K562 (cell line): ENCODE results near the gene TLE3. TPM values are rescaled to one million over a fixed set of nuclear protein-coding genes. Genes with fewer than 3 reads are reported as not detected.

Experiments used
- ATAC-seq: fragments of 200-7000 bp; cut with Tn5 transposase; 3 replicates; pipeline ENCODE4 v1.9.1; 2020; ENCODE audit warnings: moderate library complexity
- BruUV-seq: library from RNA; stranded (reverse); fragments of 400-500 nt; replicated peaks from 2 replicates; lab custom pipeline; 2021; lab: Mats Ljungman, UMichigan
- CTCF ChIA-PET: fragments of 300-600 bp; formaldehyde crosslinking; extraction: SDS; loops from one replicate; lab custom pipeline; 2021; ENCODE audit warnings: low intra/inter-chr PET ratio; lab: Yijun Ruan, JAX
- POLR2A ChIA-PET: fragments of 300-600, 350-650 bp; sonication (Branson Sonifier 250); formaldehyde crosslinking; extraction: SDS; loops from one replicate; lab custom pipeline; 2021; ENCODE audit warnings: antibody characterized with exemption, inconsistent platforms; lab: Yijun Ruan, JAX
- DNase-seq, 4 experiments: peaks; one replicate each; pipeline versions ENCODE4 v3.0.0 to v3.0.0-alpha.2; 2011 to 2018; ENCODE audit warnings: low spot score in 3 of 4, mixed read lengths in 3 of 4; ENCODE audit errors: extremely low read depth in 1 of 4
- FAIRE-seq: peaks from 2 replicates; lab custom pipeline; 2011; peaks lifted over from hg19 to GRCh38; lab: Jason Lieb, UNC
- H2AFZ ChIP-seq: 2 replicates; pipeline ENCODE4 v1.6.0; 2011; ENCODE audit warnings: low read depth, low read length, control low read depth, inconsistent platforms
- H3K27ac ChIP-seq: fragments of 200-600 bp; 3 replicates; pipeline ENCODE4 v1.8.0; 2011; ENCODE audit warnings: low read depth, mild to moderate bottlenecking, control low read depth, inconsistent platforms, low read length, moderate library complexity, mixed read lengths; ENCODE audit errors: extremely low read depth
- H3K27me3 ChIP-seq, 2 experiments: fragments of 300-600 bp in 1 of 2; 2 replicates in 1 of 2; 3 replicates in 1 of 2; pipeline versions ENCODE4 v1.6.0 to v1.8.0; 2011; ENCODE audit warnings: inconsistent platforms in 2 of 2, low read length in 2 of 2, mild to moderate bottlenecking in 1 of 2, mixed read lengths in 1 of 2, moderate library complexity in 1 of 2; ENCODE audit not compliant: control insufficient read depth in 2 of 2, insufficient read depth in 2 of 2
- H3K36me3 ChIP-seq: fragments of 300-600 bp; 3 replicates; pipeline ENCODE4 v1.8.0; 2011; ENCODE audit warnings: mild to moderate bottlenecking, low read length, inconsistent platforms; ENCODE audit not compliant: control insufficient read depth, insufficient read depth
- H3K4me1 ChIP-seq, 2 experiments: fragments of 200-600 bp in 1 of 2; replicated peaks in 1 of 2; 2 replicates in 1 of 2; 3 replicates in 1 of 2; pipeline versions ENCODE4 v1.5.1 to v1.8.0; 2011; ENCODE audit warnings: inconsistent platforms in 2 of 2, low read length in 2 of 2, mild to moderate bottlenecking in 1 of 2, mixed read lengths in 1 of 2, moderate library complexity in 1 of 2; ENCODE audit not compliant: control insufficient read depth in 2 of 2, insufficient read depth in 2 of 2
- H3K4me2 ChIP-seq: 2 replicates; pipeline ENCODE4 v1.6.1; 2011; ENCODE audit warnings: low read length, control low read depth, inconsistent platforms, mixed read lengths; ENCODE audit not compliant: insufficient read depth
- H3K4me3 ChIP-seq: fragments of 200-600 bp; sonication (generic), shearing (Covaris generic); 2 replicates; pipeline ENCODE4 v1.5.1; 2016; ENCODE audit warnings: control low read depth, inconsistent platforms
- H3K79me2 ChIP-seq: fragments of 200-600 bp; 3 replicates; pipeline ENCODE4 v1.8.0; 2011; ENCODE audit warnings: low read length, inconsistent platforms; ENCODE audit not compliant: control insufficient read depth, insufficient read depth
- H3K9ac ChIP-seq, 2 experiments: 2 replicates each; pipeline versions ENCODE4 v1.6.0 to v1.6.1; 2011; ENCODE audit warnings: low read depth in 2 of 2, low read length in 2 of 2, control low read depth in 1 of 2, inconsistent platforms in 1 of 2, mild to moderate bottlenecking in 1 of 2, mixed read lengths in 1 of 2; ENCODE audit not compliant: insufficient read depth in 1 of 2
- H3K9me1 ChIP-seq: one replicate; pipeline ENCODE4 v1.6.0; 2011; ENCODE audit warnings: inconsistent platforms, mild to moderate bottlenecking, low read length, moderate library complexity; ENCODE audit not compliant: control insufficient read depth, insufficient read depth
- H3K9me3 ChIP-seq: replicated peaks from 2 replicates; pipeline ENCODE4 v1.5.1; 2011; ENCODE audit warnings: low read depth, low read length, inconsistent platforms; ENCODE audit not compliant: control insufficient read depth, insufficient read depth
- H4K20me1 ChIP-seq: replicated peaks from 2 replicates; pipeline ENCODE4 v1.6.1; 2011; ENCODE audit warnings: low read length, inconsistent platforms, mixed read lengths; ENCODE audit not compliant: control insufficient read depth, insufficient read depth
- BRD9 ChIP-seq: fragments of 450-650 bp; IDR thresholded peaks from 2 replicates; pipeline ENCODE4 v1.6.1; 2018; ENCODE audit warnings: low read depth; ENCODE audit not compliant: partially characterized antibody
- CBX3 ChIP-seq, 2 experiments: IDR thresholded peaks; 1 replicate in 1 of 2; 2 replicates in 1 of 2; pipeline ENCODE4 v1.6.1; 2012; ENCODE audit warnings: inconsistent platforms in 2 of 2, low read length in 2 of 2, borderline replicate concordance in 1 of 2, control low read depth in 1 of 2
- HDAC6 ChIP-seq: IDR thresholded peaks from 2 replicates; pipeline ENCODE4 v1.6.1; 2012; ENCODE audit warnings: low read depth, mild to moderate bottlenecking, control low read depth, inconsistent platforms, low read length, moderate library complexity
- RBM17 ChIP-seq: fragments of 200-400 bp; formaldehyde crosslinking; IDR thresholded peaks from 2 replicates; pipeline ENCODE4 v1.6.1; 2017; ENCODE audit warnings: low read depth, mild to moderate bottlenecking, low read length, borderline replicate concordance
- SAFB2 ChIP-seq: fragments of 200-400 bp; formaldehyde crosslinking; IDR thresholded peaks from 2 replicates; pipeline ENCODE4 v1.6.1; 2018; ENCODE audit warnings: borderline replicate concordance, low read length, low read depth, moderate library complexity; ENCODE audit not compliant: severe bottlenecking
- ZNF830 ChIP-seq: fragments of 250-450 bp; sonication (Bioruptor Pico); IDR thresholded peaks from 2 replicates; pipeline ENCODE4 v1.5.0; 2021; ENCODE audit warnings: mild to moderate bottlenecking
- WGBS: fragments of 100-300 bp; shearing (Covaris generic); methylation state at CpG from one replicate; pipeline ENCODE4 v1.1.6; 2016; ENCODE audit warnings: low coverage, mixed read lengths; ENCODE audit not compliant: insufficient coverage; ENCODE audit errors: missing lambda C conversion rate; 5-methylcytosine and 5-hydroxymethylcytosine counted together
- in situ Hi-C: fragments of 300-500 bp; cut with MboI; formaldehyde crosslinking; loops from 4 replicates; pipeline ENCODE4 v1.15.0; 2018; ENCODE audit warnings: inconsistent platforms, mixed read lengths
- intact Hi-C: fragments of 100-400 bp; cut with micrococcal nuclease; formaldehyde crosslinking; loops from 2 replicates; pipeline ENCODE4 v1.14.2; 2022
- polyA plus RNA-seq, 8 experiments: library from polyadenylated mRNA; depleted of rRNA in 4 of 8; stranded (reverse) in 5 of 8; unstranded in 3 of 8; fragments of >200 nt; fragmentation: Nextera tagmentation in 2 of 8; fragmentation: Illumina TruSeq in 1 of 8; extraction: Ambion mirVana in 2 of 8; extraction: Trizol in 1 of 8; gene quantifications; 2 replicates each; pipeline versions ENCODE4 v1.2.1 to v1.2.3, GENCODE V29; 2011 to 2014; ENCODE audit warnings: inconsistent platforms in 1 of 8, missing spikeins in 1 of 8
- total RNA-seq, 7 experiments: library from RNA; depleted of rRNA in 6 of 7; stranded (reverse); fragments of >200 nt in 6 of 7; fragmentation: Illumina TruSeq in 2 of 7; extraction: Trizol in 2 of 7; gene quantifications; 2 replicates each; pipeline versions ENCODE4 v1.2.1 to v1.2.3, GENCODE V29; 2011 to 2021; ENCODE audit warnings: low replicate concordance in 1 of 7
- TF ChIP-seq, protein P1 (sequence below): fragments of 200-800 bp; sonication (Bioruptor generic); IDR thresholded peaks from 2 replicates; pipeline ENCODE4 v1.6.1; 2017; ENCODE audit warnings: missing genetic modification characterization, missing compliant biosample characterization
- TF ChIP-seq, protein P2 (sequence below), 3 experiments: fragments of 200-800 bp in 1 of 3; sonication (Bioruptor generic) in 1 of 3; sonication (generic) in 1 of 3; formaldehyde crosslinking in 1 of 3; IDR thresholded peaks; 2 replicates each; pipeline versions ENCODE4 v1.6.1 to v1.8.0; 2016 to 2022; ENCODE audit warnings: mild to moderate bottlenecking in 2 of 3, missing compliant biosample characterization in 2 of 3, missing genetic modification characterization in 2 of 3, missing genetic modification reagents in 1 of 3
- TF ChIP-seq, protein P3 (sequence below): fragments of 250-450 bp; sonication (Bioruptor Pico); IDR thresholded peaks from 2 replicates; pipeline ENCODE4 v1.5.0; 2021

Gene TLE3
- total and polyA plus RNA-seq, 9 of the 15 experiments (the other 6 are each of a cell fraction or from before 2014, with no cell fraction given), result 1.5 to 84.2 (median 14.1) TPM

DNA sequence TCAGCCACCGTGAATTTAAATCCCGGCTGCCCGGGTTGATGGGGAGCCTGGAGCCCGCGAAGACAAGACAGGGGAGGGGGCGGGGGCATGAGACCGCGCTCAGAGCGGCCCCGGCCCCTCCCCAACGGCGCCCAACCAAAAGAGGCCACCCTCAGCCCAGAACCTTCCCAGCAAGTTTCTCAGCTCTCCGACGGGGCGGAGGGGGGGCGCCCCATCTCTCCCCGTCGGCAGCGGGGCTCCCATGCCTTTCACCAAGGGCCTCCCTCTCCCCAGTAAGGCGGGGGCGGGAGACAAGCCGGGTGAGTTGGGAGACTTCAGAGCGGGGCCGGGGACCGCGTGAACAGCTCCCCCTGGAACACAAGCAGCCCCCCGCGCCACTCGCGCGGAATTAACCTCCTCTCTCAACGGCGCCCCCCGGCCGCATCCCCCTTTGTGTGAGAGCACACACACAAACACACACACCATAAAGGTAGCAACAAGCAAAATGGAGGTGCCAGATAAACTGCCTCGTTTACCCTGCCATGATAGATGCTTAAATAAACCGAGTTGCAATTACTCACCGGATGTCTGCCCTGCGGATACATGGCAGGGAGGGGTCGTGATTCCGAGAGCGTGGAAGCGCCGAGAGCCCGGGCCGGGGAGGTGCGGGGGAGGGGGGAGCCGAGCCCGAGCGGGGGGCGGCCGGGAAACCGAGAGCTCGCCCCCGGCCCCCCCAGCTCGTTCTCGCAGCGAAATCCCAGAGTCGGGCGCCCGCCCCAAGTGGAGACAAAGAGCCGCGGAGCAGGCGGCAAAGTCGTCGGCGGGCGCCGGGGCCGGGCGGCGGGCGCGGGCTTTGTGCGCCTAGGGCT lies 1.3 kb downstream of the TLE3 start:
- BruUV-seq, result no TSS peak
- Histone ChIP-seq H3K27me3 (no peaks in the 10 kb centered on the region), H3K27ac (peak overlapping the region; percentile 97), H3K4me1 (peaks cover 64 to 68% of the 10 kb centered on the region in 2 experiments), H3K9me1 (no peaks in the 10 kb centered on the region), H3K36me3 (peaks cover 36% of the 10 kb centered on the region; the same call in 2 of the 3 replicates), H4K20me1 (peaks cover 31% of the 10 kb centered on the region), H3K4me3 (peak overlapping the region; percentile 75), H3K9me3 (no peaks in the 10 kb centered on the region), H3K9ac (peak overlapping the region; percentile 87 to 98), H3K4me2 (peak overlapping the region; percentile 92), H3K79me2 (peaks cover 67% of the 10 kb centered on the region), H2AFZ (peak overlapping the region; percentile 71)
- 2% methylated on average over 28 of the region's 75 CpGs for WGBS
- in situ Hi-C loops (no loop called here), intact Hi-C loops (no loop called here)
- CTCF ChIA-PET, result interaction anchor here (0.7 kb wide), 1 partner anchor 39 kb away, joined by 3 read pairs; no protein-coding TSS in a partner anchor
- POLR2A ChIA-PET, result interaction anchor here (1.1 to 2.3 kb wide), 2 partner anchors 10 to 31 kb away, joined by 3 to 20 read pairs; no protein-coding TSS in a partner anchor
- DNase-seq (peak in 3 of 4 experiments; percentile 34 to 66 (median 45)), ATAC-seq (peak; percentile 0; the same call in 1 of the 3 replicates), FAIRE-seq (no peak)
- TF ChIP-seq BRD9 (no peak), ZNF830 (CRISPR knock-in tag) (no peak), RBM17 (no peak), HDAC6 (no peak), SAFB2 (no peak), CBX3 (IDR thresholded peaks at IDR 0.05; ENCODE audit: borderline replicate concordance in 1 of 2, low read length in 2 of 2) (no peak)
- TF ChIP-seq, protein P1, sequence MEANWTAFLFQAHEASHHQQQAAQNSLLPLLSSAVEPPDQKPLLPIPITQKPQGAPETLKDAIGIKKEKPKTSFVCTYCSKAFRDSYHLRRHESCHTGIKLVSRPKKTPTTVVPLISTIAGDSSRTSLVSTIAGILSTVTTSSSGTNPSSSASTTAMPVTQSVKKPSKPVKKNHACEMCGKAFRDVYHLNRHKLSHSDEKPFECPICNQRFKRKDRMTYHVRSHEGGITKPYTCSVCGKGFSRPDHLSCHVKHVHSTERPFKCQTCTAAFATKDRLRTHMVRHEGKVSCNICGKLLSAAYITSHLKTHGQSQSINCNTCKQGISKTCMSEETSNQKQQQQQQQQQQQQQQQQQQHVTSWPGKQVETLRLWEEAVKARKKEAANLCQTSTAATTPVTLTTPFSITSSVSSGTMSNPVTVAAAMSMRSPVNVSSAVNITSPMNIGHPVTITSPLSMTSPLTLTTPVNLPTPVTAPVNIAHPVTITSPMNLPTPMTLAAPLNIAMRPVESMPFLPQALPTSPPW (CRISPR knock-in tag), result peak; percentile 67
- TF ChIP-seq, protein P2, sequence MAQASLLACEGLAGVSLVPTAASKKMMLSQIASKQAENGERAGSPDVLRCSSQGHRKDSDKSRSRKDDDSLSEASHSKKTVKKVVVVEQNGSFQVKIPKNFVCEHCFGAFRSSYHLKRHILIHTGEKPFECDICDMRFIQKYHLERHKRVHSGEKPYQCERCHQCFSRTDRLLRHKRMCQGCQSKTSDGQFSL (CRISPR knock-in tag; IDR thresholded peaks at IDR 0.05), result peak; percentile 42; the same call in 1 of the 2 replicates
- TF ChIP-seq, protein P2 (tag; IDR thresholded peaks at IDR 0.05), result no peak
- TF ChIP-seq, protein P3, sequence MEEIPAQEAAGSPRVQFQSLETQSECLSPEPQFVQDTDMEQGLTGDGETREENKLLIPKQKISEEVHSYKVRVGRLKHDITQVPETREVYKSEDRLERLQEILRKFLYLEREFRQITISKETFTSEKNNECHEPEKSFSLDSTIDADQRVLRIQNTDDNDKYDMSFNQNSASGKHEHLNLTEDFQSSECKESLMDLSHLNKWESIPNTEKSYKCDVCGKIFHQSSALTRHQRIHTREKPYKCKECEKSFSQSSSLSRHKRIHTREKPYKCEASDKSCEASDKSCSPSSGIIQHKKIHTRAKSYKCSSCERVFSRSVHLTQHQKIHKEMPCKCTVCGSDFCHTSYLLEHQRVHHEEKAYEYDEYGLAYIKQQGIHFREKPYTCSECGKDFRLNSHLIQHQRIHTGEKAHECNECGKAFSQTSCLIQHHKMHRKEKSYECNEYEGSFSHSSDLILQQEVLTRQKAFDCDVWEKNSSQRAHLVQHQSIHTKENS (CRISPR knock-in tag), result no peak
